BJ (cell line): ENCODE measurements around the gene HOXC10. TPM values are rescaled to one million over a fixed set of nuclear protein-coding genes. Genes with fewer than 3 reads are reported as not detected.
A peak's percentile ranks its signal among the peaks of the same experiment; 100 is the strongest.

Experiments
- CTCF ChIA-PET: fragments of 350-600 bp; formaldehyde crosslinking; extraction: SDS; loops from one replicate; lab custom pipeline; 2021; ENCODE audit warnings: antibody characterized with exemption, inconsistent platforms; lab: Yijun Ruan, JAX
- POLR2A ChIA-PET: fragments of 300-600 bp; sonication (Branson Sonifier 250); formaldehyde crosslinking; extraction: SDS; loops from one replicate; lab custom pipeline; 2021; ENCODE audit warnings: antibody characterized with exemption; lab: Charles Lee
- DNase-seq: peaks from one replicate; pipeline ENCODE4 v3.0.0-alpha.2; 2011; ENCODE audit warnings: low read depth
- H3K27me3 ChIP-seq: 2 replicates; pipeline ENCODE4 v1.6.0; 2011; ENCODE audit warnings: low read length; ENCODE audit not compliant: control insufficient read depth, insufficient read depth
- H3K36me3 ChIP-seq: 2 replicates; pipeline ENCODE4 v1.5.1; 2011; ENCODE audit warnings: low read length; ENCODE audit not compliant: control insufficient read depth, insufficient read depth
- H3K4me3 ChIP-seq: 2 replicates; pipeline ENCODE4 v1.5.1; 2011; ENCODE audit warnings: low read depth, mild to moderate bottlenecking, control low read depth, low read length
- polyA plus RNA-seq: library from polyadenylated mRNA; depleted of rRNA; stranded (reverse); fragments of >200 nt; gene quantifications from 2 replicates; pipeline ENCODE4 v1.2.3, GENCODE V29; 2011
- TF ChIP-seq, protein P1 (sequence below): IDR thresholded peaks from 2 replicates; pipeline ENCODE4 v1.5.1; 2011; ENCODE audit warnings: low read depth, mild to moderate bottlenecking, control low read depth, inconsistent platforms, low read length, moderate library complexity; ENCODE audit not compliant: insufficient read depth

Gene HOXC10
- polyA plus RNA-seq, 1 experiment = 13.9 TPM

DNA sequence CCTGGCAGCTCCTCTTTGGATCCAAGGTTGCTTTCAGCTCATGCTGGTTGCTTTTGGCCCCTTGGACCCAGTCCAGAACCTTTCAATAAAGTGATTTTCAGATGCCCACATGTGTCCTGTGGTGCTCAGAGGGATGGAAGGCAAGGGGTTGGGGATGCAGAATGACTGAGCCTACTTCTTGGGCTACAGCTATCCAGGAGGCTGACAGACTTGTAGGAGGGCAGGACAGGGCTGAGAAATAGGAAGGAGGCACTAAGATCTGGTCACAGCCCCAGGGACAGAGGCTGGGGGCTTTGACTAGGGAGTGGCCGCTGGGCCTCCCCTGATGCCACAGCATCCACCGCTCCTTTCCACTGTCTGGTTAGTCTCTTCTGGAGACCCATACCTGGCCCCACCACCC is 13.3 kb upstream of the HOXC10 start:
- TF ChIP-seq, protein P1, sequence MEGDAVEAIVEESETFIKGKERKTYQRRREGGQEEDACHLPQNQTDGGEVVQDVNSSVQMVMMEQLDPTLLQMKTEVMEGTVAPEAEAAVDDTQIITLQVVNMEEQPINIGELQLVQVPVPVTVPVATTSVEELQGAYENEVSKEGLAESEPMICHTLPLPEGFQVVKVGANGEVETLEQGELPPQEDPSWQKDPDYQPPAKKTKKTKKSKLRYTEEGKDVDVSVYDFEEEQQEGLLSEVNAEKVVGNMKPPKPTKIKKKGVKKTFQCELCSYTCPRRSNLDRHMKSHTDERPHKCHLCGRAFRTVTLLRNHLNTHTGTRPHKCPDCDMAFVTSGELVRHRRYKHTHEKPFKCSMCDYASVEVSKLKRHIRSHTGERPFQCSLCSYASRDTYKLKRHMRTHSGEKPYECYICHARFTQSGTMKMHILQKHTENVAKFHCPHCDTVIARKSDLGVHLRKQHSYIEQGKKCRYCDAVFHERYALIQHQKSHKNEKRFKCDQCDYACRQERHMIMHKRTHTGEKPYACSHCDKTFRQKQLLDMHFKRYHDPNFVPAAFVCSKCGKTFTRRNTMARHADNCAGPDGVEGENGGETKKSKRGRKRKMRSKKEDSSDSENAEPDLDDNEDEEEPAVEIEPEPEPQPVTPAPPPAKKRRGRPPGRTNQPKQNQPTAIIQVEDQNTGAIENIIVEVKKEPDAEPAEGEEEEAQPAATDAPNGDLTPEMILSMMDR = no peak
- H3K27me3 ChIP-seq = no peaks in the 10 kb centered on the region; the same call in none of the 2 replicates
- POLR2A ChIA-PET = no interaction called here

DNA sequence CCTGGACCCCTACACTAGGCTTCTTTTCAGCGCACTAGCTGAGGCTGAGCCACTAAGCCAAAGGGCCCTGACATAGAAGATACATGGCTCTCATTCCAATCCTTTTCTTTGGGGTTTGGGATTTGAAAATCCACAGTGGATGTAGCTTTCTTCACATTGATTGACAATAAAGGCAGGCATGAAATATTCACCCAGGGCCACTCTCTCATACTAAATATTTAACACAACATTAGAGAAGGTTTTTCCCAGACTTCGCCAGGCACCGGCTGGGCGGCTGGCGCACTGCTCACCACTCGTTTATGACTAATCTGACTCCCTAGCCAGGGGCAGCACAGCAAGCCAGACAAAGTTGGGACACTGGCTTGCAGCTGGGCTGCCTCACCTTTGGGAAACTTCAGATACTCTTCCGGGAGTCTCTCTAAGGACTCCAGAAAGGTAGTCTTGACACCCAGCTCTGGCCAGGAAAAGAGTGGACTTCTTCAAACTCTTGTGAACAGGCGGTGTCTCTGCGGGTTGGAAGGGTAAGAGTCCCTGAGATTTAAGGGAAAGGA is 12.7 kb upstream of the HOXC10 start:
- DNase-seq = no peak
- ChIA-PET POLR2A (no interaction called here), CTCF (interaction anchor here (0.7 to 1.4 kb wide), 5 partner anchors 11 to 277 kb away, joined by 3 to 4 read pairs (median 4); partner anchors contain the start of gene HOXC10)
- TF ChIP-seq, protein P1 = no peak
- Histone ChIP-seq H3K27me3 (no peaks in the 10 kb centered on the region; the same call in none of the 2 replicates), H3K36me3 (no peaks in the 10 kb centered on the region), H3K4me3 (peak overlapping the region; percentile 64)

More for the DNA sequence above, 13.3 kb upstream of the HOXC10 start:
- Histone ChIP-seq H3K36me3 (no peaks in the 10 kb centered on the region), H3K4me3 (peak overlapping the region; percentile 64; the same call in 1 of the 2 replicates)
- no peak for DNase-seq
- CTCF ChIA-PET = interaction anchor here (0.7 to 1.4 kb wide), 2 partner anchors 14 to 277 kb away, joined by 3 read pairs; partner anchors contain the start of gene HOXC10

GRCh38 chr12:53972722-53973235 is 12.2 kb upstream of the HOXC10 start, which contains the start of gene HOXC11:
Gene HOXC11 (plus strand): TSS chr12:53973126. CDS start chr12:53973242, 116 bp downstream.
- ChIA-PET CTCF (interaction anchor here (0.8 to 1.3 kb wide), 6 partner anchors 11 to 226 kb away, joined by 3 to 4 read pairs (median 4); partner anchors contain the start of gene HOXC10), POLR2A (interaction anchor here (0.6 kb wide), 1 partner anchor 25 kb away, joined by 4 read pairs; no protein-coding TSS in a partner anchor)
- Histone ChIP-seq H3K4me3 (peak within 1 kb of the TSS; percentile 64), H3K36me3 (no peaks in the 10 kb centered on the region), H3K27me3 (no peaks in the 10 kb centered on the region; the same call in none of the 2 replicates)
- TF ChIP-seq, protein P1 = no peak
- DNase-seq = no peak

DNA sequence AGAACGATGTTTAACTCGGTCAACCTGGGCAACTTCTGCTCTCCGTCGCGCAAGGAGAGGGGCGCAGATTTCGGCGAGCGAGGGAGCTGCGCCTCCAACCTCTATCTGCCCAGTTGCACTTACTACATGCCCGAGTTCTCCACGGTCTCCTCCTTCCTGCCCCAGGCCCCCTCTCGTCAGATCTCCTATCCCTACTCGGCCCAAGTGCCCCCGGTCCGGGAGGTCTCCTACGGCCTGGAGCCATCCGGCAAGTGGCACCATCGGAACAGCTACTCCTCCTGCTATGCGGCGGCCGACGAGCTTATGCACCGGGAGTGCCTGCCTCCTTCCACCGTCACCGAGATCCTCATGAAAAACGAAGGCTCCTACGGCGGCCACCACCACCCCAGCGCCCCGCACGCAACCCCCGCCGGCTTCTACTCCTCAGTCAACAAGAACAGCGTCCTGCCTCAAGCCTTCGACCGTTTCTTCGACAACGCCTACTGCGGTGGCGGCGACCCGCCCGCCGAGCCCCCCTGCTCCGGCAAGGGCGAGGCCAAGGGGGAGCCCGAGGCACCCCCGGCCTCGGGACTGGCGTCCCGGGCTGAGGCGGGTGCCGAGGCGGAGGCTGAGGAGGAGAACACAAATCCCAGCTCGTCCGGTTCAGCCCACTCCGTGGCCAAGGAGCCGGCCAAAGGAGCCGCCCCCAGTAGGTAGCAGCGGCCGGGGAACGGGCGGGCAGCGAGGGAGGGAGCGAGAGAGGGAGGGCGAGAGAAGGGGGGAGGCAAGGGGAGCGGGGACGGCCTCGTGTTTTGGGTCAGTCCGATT is 11.5 kb upstream of the HOXC10 start:
- Histone ChIP-seq H3K4me3 (peak overlapping the region; percentile 64), H3K27me3 (no peaks in the 10 kb centered on the region; the same call in none of the 2 replicates), H3K36me3 (no peaks in the 10 kb centered on the region)
- no peak for DNase-seq
- TF ChIP-seq, protein P1 = no peak
- ChIA-PET POLR2A (interaction anchor here (0.6 kb wide), 2 partner anchors 24 to 311 kb away, joined by 4 to 8 read pairs; no protein-coding TSS in a partner anchor), CTCF (interaction anchor here (0.8 to 1.3 kb wide), 6 partner anchors 11 to 227 kb away, joined by 3 to 4 read pairs (median 4); partner anchors contain the start of gene HOXC10)
